Stimulated activated CD4-positive, alpha-beta T cell treated with anti-CD3 and anti-CD28 coated beads, Interleukin-12 subunit alpha, Interleukin-12 subunit beta, amount 100 ng/mL, for 4 hours (primary cell): ENCODE results near the gene CTBP2.
"Not testable (repeated sequence)": the region's sequence is repeated elsewhere in the genome, so short reads cannot be mapped to it uniquely, and the experiment has no call there.

Source experiments
- DNase-seq: peaks from one replicate; pipeline ENCODE4 v3.0.0-alpha.2; 2020

CTBP2 gene

DNA sequence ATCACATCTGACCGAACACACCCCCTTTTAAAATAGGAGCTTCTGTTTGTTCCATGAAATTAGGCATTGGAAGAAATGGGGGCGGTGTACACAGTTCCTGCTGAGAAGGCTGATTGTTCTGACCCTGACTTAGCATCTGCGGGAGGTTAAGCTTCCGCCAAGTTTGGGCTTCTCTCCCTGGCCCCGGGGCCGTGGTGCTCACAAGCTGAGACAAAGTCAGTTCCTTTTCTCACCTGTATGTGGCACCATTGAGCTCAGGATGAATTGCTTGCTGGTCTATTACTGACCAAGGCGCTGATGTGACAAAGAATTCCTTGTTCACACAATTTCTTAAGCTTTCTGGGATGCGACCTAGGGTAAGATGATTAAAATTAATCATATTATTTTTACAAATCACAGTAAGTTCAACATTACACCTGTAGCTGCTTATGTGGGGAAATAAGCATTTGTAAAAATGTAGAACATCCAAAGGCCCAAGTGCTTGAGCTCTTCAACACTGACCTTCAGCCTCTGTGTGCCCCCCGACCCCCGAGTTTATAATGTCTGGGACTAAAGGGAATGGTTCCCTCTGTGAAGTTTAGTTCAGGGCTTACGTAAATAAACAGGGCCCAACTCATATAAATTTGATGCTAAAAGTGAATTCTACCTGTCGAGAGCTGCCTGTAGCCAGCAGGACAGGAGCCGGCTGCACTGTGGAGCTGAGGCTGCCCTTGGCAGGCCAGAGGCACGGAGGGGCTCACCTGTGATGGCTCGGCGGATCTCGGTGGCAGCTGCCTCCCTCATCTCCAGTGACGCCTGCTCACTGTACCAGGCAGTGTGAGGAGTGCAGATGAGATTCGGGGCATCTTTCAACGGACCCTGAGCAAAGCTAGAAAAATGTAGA, 167.7 kb downstream of the CTBP2 start:
- no peak for DNase-seq

DNA sequence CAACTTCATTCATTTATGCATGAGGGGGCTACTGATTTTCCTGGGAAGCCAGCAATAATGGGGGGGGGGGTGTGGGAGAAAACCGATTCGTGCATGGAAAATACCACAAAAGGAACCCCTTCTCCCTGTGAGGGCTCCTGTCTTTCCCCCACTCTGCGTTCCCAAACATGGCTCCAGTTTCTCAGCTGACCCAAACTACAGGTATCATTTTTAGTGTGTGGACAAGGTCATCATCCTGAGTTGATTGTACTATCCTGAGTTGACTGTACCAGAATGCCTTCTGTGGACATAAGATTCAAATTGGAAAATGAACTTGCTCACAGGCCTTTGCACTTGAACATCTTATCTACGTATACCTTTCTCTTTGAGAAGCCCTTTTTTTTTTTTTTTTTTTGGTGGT, 168.5 kb downstream of the CTBP2 start:
- no peak for DNase-seq

- DNase-seq, result no peak
These were observed 169.4 kb downstream of the CTBP2 start for GRCh38 chr10:124990671-124991625.

DNA sequence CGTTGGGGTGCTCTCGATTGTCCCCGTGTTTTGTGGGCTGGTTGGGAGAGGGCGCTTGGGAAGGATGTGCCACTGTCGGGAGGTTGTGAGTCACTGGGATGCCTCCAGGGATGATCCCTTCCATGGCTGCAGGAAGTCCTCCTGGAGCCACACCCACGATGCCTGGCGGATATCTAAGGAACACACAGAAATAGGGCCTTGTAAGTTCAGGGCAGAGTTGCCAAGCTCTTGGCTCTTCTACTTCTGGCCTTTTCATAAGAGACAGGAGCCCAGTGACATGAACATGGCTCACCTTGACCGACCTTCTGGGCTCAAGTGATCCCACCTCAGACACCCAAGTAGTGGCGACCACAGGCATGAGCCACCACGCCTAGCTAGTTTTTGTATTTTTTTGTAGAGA, 170.8 kb downstream of the CTBP2 start:
- no peak for DNase-seq

GRCh38 chr10:124988753-124989152, 171.6 kb downstream of the CTBP2 start:
- DNase-seq, result not testable (repeated sequence)

DNA sequence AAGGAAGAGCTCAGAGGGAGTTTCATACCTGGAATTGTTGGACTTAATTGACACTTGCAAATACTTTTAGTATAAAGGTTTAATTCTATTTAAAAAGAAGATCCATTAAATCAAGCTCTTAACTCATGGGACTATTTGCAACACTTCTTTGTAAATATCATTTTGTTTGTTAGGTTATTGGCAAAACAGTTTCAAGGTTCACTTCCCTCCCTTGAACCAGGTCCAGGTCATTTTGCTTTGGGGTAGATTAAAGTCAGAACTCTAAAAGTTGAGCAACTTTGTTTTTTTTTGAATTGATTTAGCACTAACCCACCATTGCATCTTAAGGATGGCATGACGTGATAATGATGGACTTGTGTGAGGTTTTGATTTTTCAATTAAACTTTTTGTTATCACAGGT, 172.6 kb downstream of the CTBP2 start:
- no peak for DNase-seq

DNA sequence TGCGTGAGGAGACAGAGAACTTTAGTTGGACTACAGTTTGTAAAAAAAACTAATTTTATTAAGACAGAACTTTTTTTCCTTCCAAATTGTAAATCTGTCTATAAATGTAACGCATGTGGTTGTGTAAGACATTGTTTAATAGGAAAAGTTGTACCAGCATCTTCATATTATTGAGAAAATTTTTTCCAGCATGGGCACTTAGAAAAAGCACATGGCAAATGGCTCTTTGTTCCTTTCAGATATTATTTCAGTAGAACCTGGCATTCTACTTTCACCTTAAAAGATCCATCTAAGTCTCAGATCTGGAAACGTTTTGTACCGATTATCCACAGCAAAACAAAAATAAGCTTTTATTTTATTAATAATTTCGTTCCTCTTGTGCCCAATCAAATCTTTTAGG, 175.2 kb downstream of the CTBP2 start:
- DNase-seq, result no peak

GRCh38 chr10:124984376-124984775, 176.0 kb downstream of the CTBP2 start:
- no peak for DNase-seq

GRCh38 chr10:124983321-124983720, 177.0 kb downstream of the CTBP2 start:
- no peak for DNase-seq

- DNase-seq, result no peak
These were observed 182.0 kb downstream of the CTBP2 start for GRCh38 chr10:124978376-124978725.

DNA sequence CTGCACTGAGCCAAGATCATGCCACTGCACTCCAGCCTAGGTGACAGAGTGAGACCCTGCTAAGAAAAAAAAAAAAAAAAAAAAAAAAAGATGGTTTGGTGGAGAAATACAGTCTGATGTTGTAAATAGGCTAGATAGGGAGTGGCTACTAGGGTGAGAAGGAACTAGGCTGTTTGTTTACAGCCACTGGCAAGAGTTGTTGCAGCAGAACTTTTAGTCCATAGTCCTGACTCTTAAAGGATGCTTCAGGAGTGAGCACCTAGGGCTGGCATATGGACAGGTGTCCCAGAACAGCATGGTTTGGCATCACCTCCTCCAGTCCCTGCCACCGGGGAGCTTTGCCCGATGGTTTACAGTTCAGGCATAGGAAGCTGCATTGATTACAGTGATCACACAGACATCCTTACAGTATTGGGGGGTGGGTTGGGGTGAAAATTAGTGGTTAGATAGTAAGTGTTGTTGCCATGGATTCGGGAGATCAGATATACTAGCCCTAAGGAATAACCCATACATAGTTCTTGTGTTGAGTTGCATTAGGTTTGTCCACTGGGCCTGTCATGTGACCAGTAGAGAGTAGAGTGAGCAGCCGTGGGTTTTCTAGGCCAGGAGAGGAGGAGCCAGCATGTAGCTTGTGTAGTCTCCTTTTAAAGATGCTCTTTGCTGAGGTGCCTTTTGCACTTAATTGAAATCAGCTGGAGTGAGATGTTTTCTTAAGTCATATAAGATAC, 182.6 kb downstream of the CTBP2 start:
- no peak for DNase-seq

- DNase-seq, result no peak
These were observed 183.2 kb downstream of the CTBP2 start for GRCh38 chr10:124977161-124977560.

DNA sequence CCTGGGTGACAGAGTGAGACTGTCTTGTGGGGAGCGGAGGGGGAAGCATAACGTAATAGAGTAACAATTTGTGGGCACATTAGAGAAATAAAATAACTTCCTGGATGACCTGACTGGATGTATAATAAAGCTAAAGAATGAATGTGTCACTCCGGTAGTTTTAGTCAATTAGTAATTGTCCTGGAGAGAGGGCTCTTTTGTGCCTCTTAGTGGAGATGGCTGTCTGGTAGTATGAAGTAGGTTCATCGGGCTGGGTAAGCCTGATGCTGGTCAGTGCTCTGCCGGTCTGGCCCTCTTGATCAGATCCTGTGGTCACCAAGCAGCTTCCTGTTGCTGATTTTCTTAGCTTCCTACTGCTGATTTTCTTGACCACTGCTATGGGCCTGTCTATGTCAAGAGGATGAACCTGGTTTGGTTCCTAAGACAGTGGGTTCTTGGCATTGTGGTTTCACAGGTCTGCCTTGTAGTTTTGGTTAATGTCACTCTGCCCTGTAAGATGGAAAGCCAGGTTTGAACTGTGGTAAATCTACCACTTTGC, 184.3 kb downstream of the CTBP2 start:
- no peak for DNase-seq

DNA sequence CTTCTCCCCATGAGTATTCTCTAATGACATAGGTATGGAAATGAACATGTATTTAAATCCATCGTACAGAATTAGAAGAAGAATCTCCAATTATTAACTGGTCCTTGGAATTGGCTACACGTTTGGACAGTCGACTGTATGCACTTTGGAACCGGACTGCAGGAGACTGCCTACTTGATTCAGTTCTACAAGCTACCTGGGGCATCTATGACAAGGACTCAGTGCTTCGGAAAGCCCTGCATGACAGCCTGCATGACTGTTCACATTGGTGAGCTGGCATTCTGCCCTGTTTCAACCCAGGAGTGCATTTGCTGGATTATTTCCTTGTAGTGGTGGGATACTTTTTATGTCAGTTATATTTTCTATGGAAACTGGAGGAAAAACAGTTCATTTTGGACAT, 186.2 kb downstream of the CTBP2 start:
- DNase-seq, result no peak

GRCh38 chr10:124972637-124973036, 187.7 kb downstream of the CTBP2 start:
- no peak for DNase-seq

- DNase-seq, result no peak
These were observed 189.1 kb downstream of the CTBP2 start for GRCh38 chr10:124971276-124971675.

DNA sequence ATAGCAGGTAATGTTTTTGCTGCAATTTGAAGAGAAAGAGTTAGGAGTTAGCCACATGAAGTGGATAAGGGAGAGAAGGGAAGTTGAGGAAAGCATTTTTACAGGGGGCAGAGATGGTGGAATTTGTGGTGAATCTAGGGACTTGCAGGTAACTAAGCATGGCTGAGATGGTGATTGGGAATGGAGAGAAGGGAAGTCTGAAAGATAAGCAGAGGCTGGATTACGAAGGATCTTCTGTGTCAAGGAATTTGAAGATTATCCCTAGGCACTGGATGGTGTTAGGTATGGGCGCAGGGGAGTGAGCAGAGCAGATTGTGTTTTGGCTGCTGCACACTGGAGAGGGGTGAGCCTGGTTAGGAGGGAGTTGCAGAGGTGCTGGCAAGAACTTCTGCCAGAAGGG, 193.1 kb downstream of the CTBP2 start:
- no peak for DNase-seq

GRCh38 chr10:124966008-124966407, 194.4 kb downstream of the CTBP2 start:
- DNase-seq, result no peak

GRCh38 chr10:124963866-124964720, 196.3 kb downstream of the CTBP2 start:
- DNase-seq, result no peak

DNA sequence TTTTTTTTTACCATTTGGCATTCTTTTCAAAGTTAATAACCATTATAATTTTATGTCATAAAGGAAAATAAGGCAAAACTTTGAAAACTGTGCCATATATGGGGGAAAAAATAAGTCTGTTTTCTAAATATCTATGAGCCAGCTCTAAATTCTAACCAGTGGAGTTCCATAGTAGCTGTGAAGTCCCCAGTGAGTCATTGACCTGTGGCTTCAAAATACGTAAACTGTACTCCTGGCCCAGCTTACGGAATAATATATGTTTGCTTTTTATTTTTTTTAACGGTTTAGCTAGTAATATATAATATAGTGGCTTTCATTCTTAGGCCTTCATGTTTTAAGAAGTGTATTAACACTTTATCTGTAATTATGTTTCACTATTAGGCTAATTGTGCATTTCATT, 197.9 kb downstream of the CTBP2 start:
- no peak for DNase-seq

- no peak for DNase-seq
These were observed 199.2 kb downstream of the CTBP2 start for GRCh38 chr10:124961248-124961570.

- DNase-seq, result no peak
These were observed 200.8 kb downstream of the CTBP2 start for GRCh38 chr10:124959564-124959963.
